HG03196 (cell line): ENCODE data around the gene OSBPL5.
"Not testable (repeated sequence)": the region's sequence is repeated elsewhere in the genome, so short reads cannot be mapped to it uniquely, and the experiment has no call there.

Experiments
- ATAC-seq: cut with Tn5 transposase; IDR thresholded peaks from one replicate; pipeline ENCODE4 v1.9.1; 2021; ENCODE audit not compliant: unreplicated experiment

Gene OSBPL5

DNA sequence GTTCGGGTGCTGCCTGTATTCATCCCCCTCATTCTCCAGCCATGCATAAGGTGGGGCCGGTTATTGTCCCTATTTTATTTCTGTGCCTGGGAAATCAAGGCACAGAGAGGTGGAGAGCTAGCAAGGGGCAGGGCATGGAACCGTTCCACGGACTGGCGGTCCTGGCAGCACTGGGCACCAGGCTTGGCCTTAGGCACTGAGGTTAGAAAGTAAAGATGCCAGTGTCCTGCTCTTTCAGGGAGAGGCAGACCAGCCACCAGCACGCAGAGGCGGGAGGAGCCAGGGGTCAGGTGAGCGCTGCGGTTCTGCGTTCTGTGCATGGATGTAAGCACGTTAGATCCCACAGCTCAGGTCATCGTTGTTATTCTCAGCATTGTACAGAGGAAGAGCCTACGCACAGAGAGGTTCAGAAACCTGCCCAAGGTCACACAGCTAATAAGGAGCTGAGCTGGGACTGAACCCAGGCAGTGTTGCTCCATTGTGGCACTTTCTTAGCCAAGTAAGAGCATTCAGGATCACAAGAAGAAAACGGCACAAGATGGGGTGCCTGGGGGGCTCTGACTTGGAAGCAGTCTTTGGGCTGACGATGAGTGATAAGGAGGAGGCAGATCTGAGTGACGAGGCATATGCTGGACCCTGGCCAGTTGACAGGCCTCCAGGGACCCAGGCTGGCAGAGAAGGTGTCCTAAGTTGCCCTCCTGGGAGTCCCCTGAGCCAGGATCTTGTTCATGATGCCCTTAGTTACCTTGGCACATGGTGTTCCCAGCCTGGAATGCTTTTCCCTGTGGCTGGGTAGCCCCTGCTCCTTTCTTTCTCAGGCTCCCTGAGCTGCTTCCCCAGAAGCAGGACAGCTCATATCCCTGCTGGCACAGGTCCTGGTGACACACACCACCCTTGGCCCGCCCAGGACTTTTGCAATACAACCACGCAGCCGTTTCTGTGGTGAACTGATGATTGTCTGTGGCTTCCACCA is 41.1 kb downstream of the OSBPL5 start:
- ATAC-seq = no peak

GRCh38 chr11:3123305-3123704 is 41.8 kb downstream of the OSBPL5 start:
- no peak for ATAC-seq

- no peak for ATAC-seq
Observed at GRCh38 chr11:3122775-3123201, 42.3 kb downstream of the OSBPL5 start.

DNA sequence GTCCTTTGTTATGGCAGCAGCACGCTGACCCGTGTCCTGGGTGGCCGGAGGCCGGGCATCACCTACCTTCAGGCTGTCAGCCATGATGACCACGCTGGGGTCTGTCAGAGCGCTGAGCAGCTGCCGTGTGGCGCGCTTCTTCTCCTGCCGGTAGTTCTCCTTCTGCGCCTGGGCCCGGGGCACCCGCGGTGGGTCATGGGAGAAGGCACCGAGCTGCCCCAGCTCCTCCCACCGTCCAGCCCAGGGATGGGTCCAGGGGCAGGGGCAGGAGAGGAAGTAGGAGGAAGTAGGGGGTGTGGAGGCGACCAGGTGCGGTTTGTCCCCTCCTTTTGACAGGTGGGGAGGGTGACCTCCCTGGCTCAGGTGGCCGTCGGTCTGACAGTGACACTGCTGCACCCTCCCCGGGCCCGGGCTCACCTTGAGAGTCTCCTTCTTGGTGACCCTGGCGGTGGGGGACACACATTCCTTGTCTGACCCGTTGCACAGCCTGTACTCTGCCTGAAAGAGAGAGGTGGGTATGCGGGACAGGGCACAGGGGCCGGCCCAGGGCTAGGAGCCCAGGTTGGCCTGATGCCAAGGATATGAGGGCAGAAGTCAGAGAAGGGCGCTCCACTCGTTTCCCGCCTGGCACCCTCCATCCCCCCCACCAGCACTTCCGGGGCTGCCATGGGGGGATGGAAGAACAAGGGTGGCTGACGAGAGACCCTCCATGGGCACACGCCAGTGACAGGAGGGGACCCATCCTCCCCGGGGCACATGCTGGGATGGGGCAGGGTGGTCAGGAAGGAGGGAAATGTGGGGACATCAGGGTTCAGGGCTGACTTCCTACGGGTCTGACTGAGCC is 43.0 kb downstream of the OSBPL5 start:
- no peak for ATAC-seq

DNA sequence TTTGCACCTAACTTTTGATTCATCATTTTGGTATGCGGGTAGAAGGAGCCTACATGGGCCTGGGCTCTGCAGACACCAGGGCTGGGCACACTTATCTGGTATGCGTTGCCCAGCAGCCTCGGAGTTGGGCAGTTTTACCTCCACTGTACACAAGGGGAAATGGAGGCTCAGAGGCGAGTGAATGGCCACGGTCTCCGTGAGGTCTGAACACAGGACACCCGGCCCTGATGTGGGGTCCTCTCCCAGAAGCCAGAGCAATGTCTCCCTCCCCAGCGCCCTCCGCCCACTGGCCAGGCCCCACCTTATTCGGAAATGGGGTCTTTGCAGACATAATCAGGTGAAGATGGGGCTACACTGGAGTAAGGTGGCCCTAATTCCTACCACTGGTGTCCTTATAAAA is 43.7 kb downstream of the OSBPL5 start:
- no peak for ATAC-seq

DNA sequence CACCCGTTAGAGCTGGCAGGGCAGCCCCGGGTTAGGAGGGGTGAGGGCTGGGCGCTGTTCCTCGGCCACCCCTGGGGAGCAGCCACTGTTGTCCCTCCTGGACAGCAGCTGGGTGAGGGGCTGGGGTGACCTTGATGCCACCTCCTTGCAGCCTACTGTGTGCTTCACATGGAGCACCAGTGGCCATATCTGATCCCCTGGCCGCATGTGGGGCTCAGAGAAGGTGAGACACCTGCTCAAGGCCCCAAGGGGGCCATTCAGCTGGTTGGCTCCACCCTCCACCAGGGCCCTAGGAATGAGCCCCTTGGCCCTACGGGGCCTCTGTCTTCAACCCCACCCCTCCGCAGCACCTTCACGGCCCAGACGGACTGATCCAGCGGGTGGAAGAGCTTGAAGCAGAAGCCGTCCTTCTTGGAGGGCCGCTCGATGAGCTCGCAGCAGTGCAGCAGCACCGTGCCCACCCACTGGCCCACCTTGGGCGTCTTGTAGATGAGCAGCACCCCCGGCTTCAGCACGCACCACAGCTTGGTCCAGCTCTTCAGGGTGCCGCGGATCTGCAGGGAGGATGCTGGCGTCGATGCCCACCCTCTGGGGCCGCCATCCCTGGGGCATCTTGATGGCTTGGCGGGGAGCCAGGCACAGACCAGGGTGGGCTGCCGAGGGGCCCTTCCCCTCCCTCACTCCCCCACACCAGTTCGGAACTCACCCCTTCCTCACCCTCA is 44.9 kb downstream of the OSBPL5 start:
- no peak for ATAC-seq

DNA sequence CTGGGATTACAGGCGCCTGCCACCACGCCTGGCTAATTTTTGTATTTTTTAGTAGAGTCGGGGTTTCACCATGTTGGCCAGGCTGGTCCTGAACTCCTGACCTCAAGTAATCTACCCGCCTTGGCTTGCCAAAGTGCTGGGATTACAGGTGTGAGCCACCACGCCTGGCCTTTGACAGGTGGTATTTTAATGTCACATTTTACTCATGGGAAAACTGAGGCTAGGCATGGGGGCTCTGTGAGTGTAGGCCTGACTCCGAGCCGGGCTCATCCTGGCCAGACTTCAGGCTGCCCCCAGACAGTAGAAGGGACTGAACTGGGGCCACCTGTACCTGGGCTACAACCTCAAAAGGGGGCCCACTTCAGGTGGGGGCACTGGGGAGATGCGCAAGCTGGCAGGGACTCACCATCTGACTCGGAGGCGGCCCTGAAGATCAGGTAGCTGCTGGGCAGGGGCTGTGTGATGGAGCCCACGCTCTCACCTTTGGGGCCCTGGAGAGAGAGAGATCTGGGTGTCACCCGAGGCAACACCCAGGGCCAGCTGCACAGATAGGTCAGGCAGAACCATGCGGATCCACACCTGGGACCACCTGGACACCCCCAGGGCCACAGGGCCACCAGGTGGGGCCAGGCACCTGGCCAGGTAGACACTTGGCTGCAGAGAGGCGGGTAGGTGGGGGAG is 45.8 kb downstream of the OSBPL5 start:
- ATAC-seq = no peak

- no peak for ATAC-seq
Observed at GRCh38 chr11:3115321-3115720, 49.8 kb downstream of the OSBPL5 start.

DNA sequence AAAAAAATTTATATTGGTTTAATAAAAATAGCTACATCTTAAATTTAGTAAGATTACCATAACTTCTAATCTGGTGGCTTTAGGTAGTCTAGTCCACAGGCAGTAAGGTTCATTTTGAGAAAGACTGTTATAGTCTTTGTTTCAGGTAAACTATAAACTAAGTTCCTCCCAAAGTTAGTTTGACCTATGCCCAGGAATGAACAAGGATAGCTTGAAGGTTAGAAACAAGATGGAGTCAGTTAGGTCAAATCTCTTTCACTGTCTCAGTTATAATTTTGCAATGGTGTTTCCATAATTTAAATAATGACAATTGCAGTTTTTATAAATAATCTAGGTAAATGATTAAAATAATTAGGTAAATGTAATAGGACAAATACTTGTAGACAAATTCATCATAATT is 51.4 kb downstream of the OSBPL5 start:
- ATAC-seq = not testable (repeated sequence)

DNA sequence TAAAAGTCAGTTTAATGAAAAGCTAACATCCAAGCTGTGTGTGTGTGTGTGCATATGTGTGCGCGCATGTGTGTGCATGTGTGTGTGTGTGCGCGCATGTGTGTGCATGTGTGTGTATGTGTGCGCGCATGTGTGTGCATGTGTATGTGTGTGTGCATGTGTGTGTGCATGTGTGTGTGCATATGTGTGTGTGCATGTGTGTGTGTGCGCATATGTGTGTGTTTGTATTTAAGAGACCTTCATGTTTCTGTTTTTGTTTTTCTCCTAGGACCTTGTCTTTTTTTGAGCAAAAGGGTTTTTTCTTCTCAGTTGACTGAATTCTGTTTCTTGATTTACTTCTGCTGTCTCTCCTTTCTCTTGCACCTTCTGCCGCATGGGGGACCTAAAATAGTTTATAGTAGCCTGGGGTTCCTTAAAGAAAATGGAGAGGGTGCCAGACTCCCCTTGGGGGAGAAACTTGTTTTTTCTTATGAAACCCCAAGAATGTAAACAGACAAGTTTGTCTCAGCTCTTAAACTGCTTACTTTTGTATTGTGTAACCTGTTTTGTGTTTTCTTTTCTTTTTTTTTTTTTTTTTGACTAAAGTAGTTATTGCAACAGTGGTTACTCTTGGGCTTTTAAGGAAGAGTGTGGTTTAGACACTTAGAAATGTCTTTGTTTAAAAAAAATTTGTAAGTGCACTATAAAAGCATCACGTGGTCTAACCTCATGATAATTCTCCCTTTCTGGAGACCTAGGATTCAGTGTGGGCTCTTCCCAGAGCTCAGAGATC is 53.0 kb downstream of the OSBPL5 start:
- no peak for ATAC-seq

DNA sequence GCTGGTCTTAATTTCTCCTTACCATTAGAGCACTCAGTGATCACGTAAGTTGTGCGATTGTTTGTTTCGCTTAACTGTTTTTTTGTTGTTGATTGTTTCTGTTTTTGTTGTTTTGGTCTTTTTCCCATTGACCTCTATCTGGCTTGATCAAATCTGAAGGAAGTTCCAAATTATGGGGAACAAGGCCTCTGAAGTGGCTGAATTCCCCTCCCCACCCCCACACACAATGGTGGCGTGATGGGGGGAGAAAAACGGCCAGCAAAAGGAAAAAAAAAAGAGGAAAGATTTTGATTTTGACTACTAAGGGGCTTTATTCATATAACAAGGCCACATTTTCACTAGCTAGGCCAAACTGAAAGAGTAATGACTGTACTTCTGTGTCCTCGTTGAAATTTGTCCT is 53.6 kb downstream of the OSBPL5 start:
- ATAC-seq = no peak

GRCh38 chr11:3109921-3110706 is 55.0 kb downstream of the OSBPL5 start:
- ATAC-seq = no peak

DNA sequence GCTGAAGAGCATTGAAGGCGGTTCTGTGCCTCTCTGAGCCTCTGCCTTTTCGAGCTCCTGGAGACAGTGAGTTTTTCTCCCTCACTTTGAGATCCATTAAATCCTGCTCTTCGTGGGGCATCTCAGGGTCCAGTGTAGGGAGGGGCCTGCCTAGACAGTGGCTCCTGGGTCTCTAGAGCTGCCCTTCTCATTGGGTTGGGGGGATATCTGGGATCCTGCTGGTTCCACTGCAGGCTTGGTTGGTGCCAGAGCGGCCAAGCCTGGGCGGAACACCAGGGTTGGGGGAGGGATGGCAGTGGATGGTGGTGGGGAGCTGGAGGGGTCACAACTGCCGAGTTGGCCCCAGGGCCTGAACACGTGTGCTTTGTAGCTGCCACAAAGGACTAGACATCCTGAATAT is 55.7 kb downstream of the OSBPL5 start:
- ATAC-seq = no peak

- ATAC-seq = no peak
Observed at GRCh38 chr11:3108183-3108721, 56.9 kb downstream of the OSBPL5 start.

DNA sequence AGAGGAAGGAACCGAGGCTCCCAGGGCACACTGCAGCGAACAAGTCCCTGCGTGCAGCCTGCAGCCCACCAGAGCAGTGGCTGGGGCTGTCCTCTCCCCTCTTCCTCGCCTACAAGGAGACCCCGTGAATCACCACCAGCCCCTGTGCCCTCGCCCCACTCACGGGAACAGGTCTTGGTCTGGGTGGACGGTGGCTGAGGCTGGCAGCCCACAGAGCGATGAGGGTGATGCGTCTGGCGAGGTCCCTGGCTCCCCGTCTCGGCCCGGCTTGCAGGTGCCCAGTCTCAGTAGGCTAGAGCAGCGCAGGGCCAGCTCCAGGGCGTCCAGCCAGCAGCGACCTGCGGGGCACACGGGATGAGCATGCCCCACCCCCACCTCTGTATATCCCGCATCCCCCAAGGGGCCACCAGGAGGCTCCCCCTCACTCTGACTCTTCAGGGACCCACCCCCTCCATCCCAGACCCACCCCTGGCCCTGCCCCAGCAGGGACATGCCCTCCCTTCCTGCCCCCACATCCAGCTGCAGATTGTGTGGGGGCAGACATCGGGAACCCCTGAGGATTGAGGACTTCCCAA is 57.4 kb downstream of the OSBPL5 start:
- ATAC-seq = no peak

GRCh38 chr11:3106736-3107524 is 58.2 kb downstream of the OSBPL5 start:
- ATAC-seq = no peak
